Raji (cell line): ENCODE data around the gene OGFOD1.

Experiments
- POLR2A ChIP-seq: IDR thresholded peaks from 2 replicates; pipeline ENCODE4 v1.6.1; 2011; ENCODE audit warnings: low read depth, low read length, control low read depth; ENCODE audit not compliant: insufficient read depth

OGFOD1 gene

DNA sequence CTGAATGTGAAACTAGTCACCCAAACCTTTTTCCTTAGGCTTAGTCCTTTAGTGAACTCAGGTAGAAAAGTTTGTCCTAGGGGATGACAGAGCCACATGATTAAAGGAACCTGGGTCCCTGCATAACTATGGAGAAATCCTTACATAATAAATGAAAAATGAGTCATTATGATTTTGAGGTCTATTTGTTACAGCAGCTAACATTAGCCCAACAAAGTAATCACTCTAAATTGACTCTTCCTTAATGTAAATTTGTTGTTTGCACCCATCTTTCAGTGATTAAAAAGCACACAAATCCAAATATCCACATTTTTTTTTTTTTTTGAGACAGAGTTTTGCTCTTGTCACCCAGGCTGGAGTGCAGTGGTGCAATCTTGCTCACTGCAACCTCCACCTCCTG is 32.0 kb downstream of the OGFOD1 start:
- TF ChIP-seq POLR2A = no peak

DNA sequence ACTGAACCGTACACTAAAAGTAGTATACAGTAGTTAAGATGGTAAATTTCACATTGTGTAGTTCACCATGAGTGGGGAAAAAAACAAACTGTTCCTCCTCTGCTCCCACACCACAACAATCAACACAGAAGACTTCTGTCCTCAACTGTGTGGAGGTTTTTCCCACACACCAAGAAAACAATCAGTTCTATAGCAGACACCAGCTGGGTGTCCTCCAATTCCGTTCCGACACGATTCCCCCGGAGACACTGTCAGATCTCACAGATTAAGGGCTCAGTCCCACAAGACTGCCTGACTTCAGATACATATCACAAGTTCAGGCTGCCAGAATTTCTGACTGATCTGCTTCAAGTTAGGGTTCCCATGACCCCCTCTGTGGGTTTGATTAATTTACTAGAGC is 36.7 kb downstream of the OGFOD1 start:
- TF ChIP-seq POLR2A = no peak

DNA sequence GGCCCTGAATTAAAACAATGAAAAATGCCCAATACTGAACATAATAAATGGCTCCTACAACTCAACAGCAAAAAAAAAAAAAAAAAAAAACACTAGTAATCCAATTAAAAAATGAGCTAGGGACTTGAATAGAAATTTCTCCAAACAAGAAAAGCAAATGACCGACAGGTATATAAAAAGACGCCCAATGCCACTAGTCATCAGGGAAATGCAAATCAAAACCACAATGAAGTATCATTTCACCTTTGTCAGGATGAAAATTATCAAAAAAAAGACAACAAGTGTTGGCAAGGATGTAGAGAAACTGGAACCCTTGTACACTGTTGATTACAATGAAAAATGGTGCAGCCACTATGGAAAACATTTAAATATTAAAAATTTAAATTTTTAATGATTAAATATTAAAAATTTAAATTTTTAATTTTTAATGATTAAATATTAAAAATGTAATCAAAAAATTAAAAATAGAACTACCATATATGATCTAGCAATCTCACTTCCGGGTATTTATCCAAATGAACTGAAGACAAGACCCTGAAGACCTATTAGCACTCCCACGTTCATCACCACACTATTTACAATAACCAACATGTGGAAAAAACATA is 40.4 kb downstream of the OGFOD1 start:
- TF ChIP-seq POLR2A = no peak

DNA sequence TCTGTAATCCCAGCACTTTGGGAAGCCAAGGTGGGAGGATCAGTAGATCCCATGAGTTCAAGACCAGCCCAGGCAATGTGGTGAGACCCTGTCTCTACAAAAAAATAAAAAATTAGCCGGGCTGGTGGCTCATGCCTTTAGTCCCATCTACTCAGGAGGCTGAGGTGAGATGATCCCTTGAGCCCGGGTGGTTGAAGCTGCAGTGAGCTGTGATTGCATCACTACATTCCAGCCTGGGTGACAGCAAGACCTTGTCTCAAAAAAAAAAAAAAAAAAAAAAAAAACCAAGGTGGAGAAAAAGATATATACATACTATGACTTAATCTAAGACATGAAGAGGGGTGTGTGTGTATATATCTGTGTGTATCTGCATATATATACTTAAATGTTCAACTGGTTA is 41.8 kb downstream of the OGFOD1 start:
- no peak for TF ChIP-seq POLR2A

DNA sequence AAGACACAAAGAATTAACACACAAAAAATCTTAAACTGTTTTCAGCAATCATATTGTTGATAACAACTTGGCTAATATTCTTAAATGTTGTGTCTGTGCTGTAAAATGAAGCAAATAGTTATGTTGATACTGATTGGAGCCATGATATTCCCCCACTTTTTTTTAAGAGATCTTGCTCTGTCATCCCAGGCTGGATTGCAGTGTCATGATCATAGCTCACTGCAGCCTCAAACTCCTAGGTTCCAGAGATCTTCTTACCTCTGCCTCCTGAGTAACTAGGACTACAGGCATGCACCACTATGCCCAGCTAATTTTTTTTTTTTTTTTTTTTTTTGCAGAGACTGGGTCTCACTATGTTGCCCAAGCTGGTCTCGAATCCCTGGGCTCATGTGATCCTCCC is 42.5 kb downstream of the OGFOD1 start:
- TF ChIP-seq POLR2A = no peak

DNA sequence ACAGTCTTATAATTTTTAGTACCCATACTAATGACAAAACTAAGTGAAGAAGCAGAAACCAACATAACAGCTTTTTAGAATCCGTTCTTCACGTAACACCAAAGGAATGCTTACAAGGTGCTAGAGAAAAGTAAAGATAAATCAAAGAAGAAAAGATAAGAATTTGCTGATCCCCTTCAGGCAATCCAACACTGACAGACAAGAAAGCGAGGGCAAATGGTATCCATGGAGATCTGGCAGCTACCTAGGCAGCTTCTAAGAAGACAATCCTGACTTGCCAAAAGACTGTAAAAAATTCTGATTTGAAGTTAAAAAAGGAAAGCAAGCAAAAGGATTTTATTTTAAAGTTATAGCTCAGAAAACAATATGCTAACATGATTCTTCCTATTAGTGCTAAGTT is 53.8 kb downstream of the OGFOD1 start:
- TF ChIP-seq POLR2A = no peak

DNA sequence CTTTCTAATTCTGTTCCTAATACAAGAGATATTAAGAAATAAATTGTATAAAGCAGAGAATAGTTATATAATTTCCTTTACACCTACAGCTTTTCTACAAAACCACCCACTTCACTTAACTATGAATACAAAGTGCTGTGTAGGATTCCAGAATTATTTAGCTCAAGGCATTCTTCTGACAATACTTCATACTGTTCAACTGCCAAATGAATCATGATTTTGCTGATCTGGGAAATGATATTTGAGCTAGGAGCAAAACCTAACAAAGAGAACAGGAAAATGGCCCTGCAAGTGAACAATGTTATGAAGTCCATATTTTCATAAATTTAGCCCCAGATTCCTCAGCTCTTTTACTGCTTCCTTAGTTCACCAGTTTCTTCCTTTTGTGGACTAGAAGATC is 55.6 kb downstream of the OGFOD1 start:
- no peak for TF ChIP-seq POLR2A

DNA sequence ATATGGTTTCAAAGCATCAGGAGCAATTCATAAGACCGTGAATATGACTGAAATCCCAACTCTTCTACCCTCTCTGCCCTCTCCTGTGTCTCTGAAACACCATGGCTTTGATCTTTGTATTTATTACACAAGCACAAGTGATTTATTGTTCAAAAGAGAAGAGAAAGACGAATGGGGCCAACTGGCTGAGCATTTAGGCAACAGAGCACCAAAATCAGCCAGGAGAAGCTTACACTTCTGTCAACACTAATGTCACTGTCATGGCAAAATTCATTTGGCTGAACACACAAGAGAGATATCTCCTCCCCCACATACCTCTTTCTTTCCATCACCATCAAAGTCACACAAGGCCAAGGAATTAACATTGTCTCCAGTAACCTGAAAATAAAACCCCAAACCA is 59.2 kb downstream of the OGFOD1 start:
- no peak for TF ChIP-seq POLR2A

DNA sequence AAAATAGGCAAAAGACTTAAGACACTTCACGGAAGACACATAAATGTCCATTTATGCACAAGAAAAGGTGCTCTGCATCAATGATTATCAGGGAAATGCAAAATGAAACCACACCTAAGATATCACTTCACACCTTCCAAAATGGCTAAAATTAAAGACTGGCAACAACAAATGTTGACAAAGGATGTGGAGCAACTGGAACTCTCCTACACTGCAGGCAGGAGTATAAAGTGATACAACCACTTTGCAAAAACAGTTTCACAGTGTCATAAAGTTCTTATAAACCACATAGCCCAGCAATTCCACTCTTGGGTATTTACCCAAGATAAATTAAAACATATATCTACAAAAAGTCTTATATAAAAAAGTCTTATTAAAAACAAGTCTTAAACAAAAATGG is 60.7 kb downstream of the OGFOD1 start:
- TF ChIP-seq POLR2A = no peak

DNA sequence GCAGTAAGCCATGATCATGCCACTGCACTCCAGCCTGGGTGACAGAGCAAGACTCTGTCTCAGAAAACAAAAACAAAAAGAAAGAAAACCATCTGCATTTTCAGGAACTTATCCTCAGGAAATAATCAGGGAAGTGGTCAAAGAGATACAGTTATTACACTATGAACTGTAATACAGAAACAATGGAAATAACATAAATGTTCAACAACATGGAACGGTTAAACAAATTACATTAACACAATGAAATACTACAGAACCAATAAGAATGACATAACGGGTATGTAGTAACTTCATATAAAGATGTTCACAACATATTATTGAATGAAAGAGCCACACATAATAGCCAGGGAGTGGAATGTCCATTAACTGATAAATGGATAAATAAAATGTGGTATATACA is 61.7 kb downstream of the OGFOD1 start:
- TF ChIP-seq POLR2A = no peak

DNA sequence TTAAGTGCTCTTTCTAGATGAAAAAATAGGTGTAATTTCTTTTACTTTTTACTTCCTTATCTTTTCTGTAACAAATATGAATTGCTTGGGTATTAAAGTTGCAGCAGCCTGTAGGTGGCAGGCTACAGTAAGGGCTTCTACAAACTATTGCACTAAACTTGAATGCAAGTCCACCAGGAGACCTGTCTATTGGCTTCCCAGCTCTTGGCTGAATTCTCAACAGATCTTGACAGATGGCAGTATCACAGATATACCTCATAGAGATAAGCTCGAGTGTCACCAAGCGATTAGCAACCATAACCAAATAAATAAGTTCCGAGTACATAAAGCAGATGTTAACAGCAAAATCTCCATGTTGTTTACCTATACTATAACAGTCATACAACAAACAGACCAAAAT is 62.6 kb downstream of the OGFOD1 start:
- no peak for TF ChIP-seq POLR2A

DNA sequence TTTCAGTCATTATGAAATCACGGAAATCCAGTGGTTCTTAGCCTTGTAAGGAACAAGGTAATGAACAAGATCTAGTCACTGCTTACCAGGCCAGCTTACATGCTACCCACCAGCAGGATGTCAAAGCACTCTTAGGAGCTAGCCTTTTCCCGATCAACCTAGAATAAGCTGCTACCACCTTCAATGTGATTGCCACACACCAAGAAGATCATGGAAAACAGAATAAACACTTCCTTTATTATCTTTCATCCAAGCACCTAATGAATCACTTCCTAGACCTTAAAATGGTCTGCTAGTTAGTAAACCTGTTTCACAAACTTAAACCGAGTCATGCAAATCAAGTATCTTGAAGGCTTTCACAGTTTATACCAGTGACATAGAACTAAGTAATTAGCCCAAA is 63.5 kb downstream of the OGFOD1 start:
- no peak for TF ChIP-seq POLR2A

DNA sequence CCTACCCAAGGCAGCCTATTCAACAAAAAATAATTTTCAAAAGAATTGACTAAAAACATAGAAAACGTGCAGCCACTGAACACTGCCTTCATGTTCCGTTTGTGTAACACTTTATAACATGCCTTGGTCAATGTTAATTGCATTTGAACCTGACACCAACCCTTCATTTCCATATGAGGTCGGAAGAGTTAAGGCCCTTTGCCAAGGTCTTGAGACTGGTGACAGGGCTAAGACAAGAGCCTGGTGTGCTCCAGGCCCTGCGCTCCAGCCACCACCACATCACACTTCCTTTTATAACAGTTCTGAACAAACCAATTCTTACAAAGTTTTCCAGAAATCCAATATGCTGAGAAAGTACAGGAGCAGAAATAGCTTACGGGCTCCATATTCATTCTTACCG is 64.3 kb downstream of the OGFOD1 start:
- no peak for TF ChIP-seq POLR2A

DNA sequence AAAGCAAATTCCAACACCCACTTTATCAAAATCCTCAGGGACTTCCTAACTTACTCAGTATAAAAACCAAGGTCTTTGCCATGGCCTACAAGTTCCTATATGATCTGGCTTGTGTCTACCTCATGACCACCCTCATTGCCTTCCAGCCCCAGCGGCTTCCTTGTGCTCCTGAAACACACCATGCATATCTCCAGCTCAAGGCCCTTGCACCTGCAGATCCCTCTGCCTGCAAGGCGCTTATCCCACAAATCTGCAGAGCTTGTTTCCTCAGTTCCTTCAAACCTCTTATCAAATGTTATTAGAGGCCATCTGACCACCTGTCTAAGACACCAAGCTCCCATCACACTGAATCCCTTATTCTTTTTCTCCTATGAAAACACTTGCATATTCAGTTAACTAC is 65.9 kb downstream of the OGFOD1 start:
- TF ChIP-seq POLR2A = no peak

DNA sequence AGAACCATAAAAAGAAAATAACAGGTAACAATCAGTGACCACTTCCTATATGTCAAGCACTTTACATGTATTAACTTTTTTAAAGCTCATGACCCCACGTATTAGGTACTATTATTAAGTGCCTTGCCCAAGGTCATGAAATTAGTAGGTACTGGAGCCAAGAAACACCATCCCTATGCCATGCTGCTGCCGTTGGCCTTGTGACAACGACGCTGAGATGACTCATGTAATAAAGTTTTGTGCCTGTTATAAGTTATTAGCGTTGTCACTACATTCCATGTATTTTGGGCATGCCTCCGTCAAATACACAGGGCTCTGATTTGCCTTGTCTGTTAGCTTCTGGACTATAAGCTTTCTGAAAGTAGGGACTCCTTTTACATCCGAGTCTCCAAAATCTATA is 67.1 kb downstream of the OGFOD1 start:
- TF ChIP-seq POLR2A = no peak

DNA sequence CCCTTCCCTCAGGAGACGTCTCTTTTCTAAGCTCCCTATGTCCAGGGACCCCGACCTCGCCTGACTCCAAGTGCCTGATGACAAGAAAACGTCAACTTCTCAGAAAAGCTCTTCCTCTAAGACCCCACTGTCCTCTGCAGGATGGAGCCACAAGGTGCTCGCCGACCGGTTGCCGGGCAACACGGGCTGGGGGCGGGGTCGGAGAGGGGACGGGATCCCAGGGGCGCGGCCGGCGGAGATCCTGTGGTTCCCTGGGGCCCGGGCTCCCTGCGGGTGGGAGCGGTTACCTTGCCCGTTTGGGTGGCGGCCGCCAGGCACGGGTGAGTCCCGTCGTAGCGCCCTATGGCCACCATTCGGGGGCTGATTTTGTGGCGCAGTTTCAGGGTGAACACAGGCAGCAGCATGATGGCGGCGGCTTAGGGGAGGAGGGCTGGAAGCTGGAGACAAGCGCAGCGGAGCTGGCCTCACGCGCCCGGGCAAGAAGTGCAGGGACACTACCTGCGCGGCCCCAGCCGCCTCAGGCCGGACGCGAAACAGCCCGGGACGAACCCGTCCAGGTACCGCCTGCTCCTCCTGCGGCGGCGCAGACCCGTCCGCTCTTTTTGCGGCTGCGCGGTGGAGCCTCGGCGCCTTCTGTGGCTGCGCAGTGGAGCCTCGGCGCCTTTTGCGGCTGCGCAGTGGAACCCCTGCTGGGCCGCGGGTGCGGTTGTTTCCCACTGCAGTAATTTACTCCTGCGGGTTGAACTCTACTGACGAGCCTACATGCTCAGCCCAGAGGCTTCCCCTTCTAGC is 68.3 kb downstream of the OGFOD1 start, which contains the start of gene BBS2:
BBS2 (minus strand) TSS at position 566 of the 792 bp plus-strand sequence; CDS start at position 404, 162 bp downstream.
- peak; percentile 69 for TF ChIP-seq POLR2A

DNA sequence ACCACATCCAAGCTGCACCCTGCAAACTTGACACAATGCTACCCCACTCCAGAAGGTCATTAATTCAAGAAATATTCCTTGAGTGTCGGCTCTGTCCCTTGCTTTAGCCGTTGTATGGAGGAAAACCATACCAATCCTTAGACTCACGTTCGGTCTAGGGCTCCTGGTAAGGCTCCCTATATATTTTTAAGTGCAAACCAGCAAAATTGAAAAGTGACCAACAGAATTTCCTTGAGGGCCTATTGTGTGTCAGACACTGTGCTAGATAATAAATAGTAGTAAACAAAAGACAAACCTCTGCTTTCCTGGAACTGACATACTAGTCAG is 68.9 kb downstream of the OGFOD1 start:
- TF ChIP-seq POLR2A = no peak
